ENCODE results near the gene FAM120A.

The FAM120A gene

DNA sequence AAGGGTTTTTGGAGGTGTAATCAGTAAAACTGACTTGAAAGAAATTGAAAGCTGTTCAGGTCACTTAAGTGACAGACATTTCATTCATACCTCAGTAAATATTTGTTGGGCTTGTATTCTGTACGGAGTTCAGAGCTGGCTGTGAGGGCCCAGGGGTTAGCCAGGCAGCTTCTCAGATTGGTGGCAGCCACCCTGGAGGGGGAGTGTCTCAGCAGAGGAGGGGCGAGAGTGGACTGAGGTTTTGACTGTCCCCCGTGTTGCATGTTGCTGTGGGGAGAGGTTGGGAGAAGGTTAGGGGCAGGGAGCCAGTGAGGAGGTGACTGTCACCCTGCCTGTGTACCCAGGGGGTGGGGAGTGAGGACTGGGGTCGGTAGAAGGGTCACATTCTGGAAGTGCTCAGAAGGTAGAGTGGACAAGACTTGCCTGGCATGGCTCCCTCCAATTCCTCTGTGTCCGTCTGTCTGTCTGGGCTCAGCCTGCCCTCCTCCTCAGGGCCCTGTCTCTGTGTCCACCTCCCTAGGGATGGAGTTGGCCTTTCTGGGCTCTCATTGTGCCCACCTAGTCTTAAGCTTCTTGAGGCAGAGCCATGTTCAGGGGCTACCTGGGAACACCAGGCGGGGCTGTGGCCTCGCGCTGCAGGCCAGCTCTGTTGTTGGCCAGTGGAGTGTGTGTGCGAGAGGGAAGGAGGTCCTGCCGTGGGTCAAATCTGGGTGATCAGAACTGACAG is 129.3 kb downstream of the FAM120A start:
- DNase-seq: no peak

DNA sequence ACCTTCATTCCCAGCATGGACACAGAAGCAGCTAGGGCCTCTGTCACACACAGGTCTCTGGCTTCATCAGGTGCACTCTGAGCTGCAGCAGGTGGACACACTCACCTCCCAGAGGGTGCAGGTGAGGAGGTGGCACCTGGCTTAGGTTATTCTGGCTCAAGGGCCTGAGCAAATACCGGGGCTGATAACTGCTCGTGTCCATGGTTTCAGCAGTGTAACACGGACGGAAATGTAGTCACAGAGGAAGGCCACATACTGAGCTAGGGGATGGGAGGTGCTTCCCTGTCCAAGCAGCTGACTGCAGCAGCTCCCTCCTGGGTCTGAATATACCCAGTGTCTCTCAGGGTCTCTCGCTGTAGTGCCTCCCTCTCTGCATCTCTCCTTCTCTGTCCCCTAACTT is 130.6 kb downstream of the FAM120A start:
- no peak for DNase-seq

DNA sequence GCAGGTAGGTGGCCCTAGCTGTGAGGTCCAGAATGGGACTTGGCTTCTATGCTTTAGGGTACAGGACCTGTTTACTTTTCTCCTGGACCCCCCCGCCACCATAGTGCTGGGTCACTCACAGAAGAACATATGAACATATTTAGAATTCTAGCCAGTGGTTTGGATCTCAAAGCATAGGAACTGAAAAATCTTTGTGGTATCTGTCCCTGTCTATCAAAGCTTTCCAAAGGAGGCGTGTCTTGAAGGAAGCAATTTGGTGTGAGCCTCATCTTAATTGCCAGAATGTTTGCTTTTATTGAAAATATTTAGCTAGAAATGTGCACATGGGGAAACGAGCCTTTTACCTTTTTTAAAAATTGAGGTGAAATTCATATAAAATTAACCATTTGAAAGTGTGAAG is 131.1 kb downstream of the FAM120A start:
- no peak for DNase-seq

DNA sequence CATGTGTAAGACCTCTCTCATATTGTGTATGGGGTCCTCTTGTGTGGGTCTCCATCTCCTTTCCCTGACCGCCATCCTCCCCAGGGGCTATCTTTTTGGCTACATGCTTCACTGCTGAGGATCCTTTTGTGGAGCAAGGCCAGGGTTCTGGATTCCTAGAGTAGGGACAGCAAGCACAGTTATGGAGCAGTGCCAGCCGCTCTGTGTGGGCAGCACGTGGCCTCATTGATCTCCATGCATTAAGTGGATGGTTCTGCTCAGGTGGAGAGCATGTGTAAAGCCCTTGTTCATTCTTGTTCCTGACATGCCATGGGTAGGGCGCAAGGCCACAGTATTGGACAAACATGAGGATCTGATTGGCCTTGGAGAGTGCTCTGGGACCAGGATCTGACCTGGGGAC is 133.8 kb downstream of the FAM120A start:
- no peak for DNase-seq

DNA sequence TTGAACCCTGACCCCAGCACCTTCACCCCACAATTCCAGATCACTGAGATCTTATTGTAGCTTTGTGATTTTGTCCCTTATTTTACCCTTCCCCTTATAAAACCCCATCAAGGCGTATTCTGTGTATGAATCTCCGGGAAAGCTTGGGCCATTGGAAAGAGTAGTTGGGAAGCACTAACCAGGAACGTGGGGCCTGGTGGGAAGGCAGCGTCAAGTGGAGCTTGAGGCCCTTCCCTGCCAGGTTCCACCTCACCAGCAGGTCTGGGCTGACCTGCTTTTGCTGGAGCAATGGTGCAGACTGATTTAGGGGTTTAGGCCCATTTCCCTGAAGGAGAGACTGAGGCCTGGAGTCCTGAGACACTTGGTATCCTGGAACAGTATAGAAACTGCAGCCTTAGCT is 134.2 kb downstream of the FAM120A start:
- no peak for DNase-seq

DNA sequence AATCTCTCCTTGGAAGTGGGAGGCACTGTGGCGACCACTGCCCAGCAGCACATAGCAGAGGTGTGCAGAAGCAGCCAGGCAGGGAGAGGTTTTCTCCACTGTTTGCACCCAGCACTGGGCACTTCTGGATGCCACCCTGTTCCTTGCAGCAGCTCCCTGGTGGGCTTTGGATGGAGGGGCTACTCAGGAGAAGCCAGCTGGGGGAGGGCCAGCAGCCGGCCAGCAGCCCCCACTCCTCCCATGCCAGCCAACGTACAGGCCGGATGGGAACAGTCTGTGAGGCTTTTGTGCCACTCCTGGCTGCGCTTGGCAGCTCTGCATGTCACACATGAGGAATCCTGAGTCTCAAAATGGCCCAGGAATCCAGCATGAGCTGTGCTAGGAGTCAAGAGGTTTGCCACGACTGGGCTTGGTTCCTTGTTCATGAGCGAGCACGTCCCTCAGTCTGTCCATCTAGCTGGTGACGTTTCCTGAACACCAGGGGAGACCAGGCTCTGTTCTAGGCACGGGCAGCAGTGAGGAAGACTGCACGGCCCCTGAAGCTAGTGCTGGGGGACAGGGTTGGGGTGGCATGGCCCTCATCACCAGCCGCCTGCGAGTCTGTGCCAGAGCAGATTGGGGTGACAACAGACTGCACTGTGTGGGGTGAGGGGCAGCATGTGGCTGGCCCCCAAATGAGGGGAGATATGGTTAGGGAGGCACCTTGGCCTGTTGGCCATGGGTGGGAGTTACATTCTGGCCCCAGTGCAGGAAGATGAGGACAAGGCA is 135.0 kb downstream of the FAM120A start:
- no peak for DNase-seq

DNA sequence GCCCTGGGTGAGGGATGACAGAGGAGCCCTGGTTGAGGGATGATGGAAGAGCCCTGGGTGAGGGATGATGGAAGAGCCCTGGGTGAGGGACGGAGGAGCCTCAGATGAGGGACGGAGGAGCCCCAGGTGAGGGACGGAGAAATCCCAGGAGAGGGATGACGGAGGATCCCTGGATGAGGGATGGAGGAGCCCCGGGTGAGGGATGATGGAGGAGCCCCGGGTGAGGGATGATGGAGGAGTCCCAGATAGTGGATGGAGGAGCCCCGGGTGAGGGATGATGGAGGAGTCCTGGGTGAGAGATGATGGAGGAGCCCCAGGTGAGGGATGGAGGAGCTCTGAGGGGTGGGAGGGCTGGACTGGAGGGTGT is 135.8 kb downstream of the FAM120A start:
- DNase-seq: no peak

DNA sequence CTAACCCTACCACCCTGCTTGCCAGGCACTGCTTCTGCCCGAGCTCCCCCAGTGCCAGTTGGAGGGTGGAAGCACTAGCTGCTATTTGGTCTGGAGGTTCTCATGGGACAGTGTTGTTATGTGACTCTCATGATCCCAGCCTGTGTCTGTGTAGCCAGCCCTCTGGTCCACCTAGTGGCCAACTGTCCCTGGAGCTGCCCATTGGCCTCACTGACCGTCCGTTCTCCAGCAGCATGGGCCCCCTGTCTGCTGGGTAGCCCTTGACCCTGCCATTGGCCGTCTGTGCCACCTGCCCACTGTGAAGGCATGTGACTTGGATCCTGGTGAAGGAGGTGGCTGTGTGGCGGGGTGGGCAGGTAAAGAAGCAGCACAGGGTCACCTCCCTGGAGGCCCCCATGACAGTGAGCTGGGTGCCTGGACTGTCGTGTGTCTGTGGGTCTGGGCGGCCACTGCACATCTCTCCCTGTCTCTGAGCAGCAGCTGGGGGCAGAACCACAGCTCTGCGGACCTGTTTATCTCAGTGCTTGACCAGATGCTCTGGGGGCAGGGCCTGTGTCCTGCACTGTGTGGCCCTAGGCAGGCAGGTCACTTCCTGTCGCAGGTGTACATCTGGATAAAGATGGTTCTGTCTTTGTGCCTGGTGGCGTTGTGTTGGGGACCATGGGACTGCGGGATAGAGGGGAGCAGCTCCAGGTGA is 136.3 kb downstream of the FAM120A start:
- no peak for DNase-seq

DNA sequence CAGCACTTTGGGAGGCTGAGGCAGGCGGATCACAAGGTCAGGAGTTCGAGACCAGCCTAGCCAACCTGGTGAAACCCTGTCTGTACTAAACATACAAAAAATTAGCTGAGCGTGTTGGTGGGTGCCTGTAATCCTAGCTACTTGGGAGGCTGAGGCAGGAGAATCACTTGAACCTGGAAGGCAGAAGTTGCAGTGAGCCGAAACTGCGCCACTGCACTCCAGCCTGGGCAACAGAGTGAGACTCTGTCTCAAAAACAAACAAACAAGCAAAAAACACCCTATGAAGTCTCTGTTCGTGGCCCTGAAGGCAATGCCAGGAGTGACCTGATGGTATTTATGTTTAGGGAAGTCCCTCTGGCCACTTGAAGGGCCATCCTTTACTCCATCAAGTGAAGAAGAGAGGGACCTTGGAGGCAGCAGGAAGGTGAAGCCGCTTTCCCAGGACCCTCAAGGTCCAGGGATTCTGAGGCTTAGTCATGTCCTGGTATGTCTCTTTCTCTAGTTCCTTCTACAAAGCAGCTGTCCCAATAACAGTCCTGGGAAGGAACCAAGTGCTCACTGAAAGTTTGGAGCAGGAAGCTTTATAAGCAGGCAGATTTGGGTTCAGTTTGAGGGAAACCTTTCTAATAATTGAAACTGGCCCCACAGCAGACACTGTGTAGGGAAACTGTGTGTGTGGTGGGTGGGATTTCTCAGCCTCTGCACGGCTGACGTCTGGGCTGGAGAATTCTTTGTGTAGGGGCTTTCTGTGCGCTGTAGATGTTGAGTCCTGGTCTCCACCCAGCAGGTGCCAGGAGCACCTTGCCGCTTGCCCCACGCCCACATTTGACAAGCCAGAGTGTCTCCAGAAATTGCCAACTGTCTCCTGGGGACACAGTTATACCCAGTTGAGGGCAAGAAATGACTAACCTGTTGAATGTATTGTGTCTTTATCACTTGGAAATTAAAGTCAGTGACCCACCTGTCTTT is 137.4 kb downstream of the FAM120A start:
- DNase-seq: no peak

DNA sequence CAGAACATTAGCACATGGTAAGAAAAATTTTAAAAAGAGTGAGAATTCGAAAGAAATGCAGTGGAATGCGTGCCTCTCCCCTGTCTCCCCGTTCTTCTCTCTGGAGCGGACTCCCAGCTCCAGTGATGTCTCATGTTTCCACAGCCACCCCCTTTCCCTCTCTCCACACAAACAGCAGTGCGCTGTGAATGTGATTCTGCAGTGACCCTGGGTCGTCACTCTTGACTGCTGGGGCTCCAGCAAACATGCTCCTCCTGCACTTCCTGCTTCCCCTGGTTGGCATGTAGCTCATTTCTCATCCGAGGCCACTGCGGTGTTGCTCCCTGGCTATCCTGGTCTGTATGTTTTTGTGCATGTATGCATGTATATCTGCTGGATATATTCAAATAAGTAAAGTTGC is 138.2 kb downstream of the FAM120A start:
- DNase-seq: no peak

DNA sequence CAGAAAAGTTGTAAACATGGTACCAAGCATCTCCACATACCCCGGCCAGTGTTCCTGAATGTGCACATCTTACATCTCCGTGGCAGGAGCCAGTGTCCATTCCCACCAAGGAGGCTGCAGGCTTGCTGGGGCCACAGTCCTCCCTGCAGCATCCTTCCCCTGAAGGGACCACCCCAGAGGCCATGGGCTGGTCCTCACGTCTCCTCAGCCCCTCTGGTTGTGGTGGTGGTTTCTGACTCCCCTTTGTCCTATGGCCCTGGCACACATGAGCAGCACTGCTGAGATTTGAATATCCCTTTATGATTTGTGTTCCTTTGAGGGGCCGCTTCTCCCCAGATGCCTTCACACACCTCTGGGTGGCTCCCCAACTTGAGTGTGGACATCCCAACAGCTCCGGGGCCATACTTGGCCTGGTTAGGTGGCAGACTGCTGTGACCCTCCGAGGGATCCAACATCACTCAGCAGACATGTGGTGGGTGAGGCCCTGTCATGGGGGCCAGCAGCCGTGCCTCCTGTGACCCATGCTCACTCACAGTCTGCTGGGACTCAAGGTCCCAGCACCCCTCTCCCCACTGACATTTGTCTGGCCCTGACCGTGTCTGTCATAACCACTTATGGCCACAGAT is 139.2 kb downstream of the FAM120A start:
- no peak for DNase-seq

DNA sequence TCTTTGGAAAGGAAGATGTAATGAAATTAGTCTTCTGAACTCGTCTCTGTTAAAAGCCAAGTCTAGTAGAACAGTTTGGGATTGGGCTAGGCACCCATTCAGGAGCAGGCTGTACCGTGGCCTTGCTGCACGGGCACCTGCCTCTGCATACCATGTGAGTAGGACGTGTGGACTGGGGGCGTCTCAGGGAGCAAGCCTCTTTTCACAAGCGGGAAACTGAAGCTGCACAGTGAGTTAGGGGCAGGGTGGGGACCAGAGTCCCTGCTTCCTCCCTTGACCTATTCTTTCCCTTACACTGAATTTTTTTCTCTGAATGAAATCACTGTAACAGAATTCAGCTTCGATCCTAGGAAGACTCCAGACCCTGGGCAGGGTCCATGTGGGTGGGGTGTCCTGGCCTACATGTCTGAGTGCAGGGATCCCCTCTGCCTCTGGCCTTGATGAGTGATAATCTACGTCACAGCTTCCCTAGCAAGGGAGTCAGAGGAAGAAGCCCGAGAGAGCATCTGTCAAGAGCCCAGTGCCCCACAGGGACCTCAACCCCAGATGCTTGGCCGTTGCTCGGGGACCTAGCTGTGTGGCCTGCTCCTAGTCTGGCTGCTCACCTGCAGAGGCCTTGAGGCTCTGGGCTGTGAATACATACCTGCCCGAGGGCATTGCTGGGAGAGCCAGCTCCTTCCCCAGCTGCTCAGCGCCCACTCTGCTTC is 140.0 kb downstream of the FAM120A start:
- no peak for DNase-seq

DNA sequence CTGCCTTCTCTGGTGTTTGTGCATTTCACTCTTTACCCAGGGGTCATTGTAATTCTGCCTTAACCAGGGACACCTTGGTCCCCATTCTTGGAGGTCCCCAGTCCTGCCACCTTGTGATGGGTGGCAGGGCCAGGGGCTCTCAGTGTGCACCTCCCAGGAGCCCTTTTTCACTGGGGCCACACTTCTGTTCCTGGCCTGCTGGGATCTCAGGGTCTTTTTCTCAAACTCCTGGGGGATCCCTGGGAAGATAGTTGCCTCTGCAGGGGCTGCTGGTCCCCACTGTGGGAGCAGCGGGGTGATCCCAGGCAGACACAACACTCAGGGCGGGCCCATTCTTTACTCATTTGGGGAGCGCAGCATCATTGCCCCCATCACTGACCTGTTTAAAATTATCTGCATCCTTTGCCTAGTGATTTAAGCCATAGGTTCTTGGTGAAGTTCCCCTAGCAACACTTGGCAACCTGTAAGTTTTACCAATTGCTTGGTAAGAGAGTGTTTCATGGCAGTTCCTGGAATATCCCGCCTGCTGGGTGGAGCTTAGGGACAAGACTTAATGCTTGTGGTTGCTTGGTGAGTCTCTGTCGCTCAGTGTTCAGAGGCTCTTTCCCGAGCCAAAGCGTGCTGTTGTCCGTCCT is 140.6 kb downstream of the FAM120A start:
- no peak for DNase-seq

DNA sequence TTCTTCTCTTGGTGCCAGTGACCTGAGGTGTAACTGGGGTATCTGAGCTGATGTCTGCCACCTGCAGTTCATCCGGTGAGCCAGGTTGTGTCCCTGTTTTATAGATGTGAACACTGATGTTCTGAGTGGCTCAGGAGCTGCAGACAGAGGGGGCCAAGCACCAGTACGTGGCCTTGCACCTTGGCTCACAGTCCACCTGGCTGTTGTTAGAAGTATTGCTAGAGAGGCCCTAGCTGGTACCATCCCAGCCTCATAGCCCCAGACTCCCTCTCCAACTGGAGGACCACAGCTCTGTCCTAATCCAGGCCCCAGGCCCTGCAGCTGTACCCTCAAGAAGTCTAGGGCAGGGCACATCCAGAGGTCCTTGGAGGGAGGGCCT is 141.1 kb downstream of the FAM120A start:
- DNase-seq: no peak

DNA sequence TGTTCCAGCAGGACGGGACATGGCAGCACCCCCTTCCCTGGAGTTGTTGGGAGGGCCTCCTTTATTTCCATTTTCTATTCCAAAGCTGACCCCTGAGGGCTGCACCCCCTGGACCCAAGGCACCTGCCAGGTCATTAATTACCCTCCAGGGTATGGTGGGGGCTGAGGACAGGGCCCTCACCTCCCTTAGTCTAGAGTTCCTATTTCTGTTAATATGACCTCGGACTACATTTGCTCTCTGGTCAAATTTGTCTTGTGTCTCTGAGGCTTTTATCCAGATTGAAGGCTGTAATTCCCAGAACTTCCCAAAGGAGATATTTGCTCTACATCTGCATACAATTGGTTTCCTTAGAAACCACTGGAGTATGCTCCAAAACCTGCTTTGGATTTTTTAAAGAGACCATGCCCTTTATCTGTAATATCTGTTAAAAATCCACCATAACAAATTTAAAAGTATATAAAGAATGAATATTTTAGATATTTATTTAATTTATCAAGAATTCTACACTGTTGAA is 141.7 kb downstream of the FAM120A start:
- DNase-seq: no peak

DNA sequence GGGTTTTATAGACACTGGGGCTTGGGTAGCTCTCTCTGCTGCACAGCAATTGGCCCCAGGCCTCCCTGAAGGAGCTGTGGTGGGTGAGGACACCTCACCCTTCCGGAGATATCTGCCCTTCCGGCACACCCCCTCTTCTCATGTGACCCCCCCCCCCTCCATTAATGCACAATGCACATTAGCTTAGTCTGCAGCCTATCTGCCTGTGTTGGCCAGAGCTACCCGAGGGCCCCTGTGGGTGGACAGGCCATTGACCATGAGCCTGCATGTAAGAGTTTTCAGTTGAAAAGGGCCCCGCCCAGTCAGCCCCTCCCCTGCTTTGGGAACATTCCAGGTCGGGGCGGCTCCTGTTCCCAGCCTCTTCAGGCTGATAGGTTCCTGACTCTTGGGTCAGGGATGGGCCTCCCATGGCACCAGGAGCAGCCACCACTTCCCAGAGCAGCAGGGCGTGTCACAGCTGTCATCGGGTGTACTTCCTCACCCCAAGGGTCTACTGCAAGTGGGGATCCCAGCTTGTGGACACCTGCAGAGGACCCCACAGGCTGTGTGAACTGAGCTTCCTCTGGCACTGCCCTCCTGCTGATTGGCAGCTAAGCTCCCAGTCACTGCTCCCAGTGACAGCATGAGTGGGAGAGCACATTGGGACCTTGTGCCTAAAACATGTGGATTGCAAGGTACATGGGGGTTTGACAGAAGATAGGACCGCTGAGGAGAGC is 142.7 kb downstream of the FAM120A start:
- no peak for DNase-seq

DNA sequence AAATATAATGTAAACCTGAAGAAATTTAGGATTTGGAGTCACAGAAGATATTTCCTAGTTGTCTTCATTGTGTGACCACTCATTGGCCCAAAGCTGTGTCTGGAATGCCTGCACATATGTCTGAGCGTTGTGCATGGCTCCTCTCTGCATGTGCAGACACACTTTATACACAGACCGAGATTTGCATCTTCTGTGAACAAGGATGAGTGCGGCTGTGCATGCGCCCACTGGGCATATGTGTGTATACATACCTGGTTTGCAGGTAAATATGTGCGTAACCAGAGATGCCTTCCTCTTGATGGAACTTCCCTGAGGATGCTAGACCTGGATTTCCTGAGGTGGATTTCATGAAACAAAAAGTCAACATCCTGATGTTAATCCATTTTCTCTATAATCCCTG is 144.0 kb downstream of the FAM120A start:
- no peak for DNase-seq

DNA sequence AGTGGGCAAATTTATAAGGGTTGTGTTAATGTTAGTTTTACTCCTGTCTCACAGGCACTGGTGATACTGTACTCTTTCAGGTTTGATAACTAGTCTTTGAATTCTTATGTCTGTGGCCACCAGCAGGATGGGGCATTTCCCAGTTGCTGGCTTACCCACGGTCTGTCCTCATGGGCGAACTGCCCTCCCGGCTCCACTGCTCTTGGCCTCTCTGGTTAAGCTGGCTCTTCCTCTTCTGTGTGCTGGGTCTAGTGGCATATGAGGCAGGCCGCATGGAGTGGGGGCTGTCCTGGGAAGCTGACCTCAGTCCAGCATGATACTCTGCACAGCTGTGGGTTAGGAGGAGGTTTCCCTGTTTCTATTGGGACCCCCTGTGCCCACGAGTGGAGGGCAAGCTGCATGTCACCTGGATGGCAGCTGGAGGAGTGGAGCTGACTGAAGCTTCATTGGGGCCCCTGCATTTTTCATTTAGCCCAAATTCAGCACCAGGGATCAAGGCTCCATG is 144.4 kb downstream of the FAM120A start:
- no peak for DNase-seq

DNA sequence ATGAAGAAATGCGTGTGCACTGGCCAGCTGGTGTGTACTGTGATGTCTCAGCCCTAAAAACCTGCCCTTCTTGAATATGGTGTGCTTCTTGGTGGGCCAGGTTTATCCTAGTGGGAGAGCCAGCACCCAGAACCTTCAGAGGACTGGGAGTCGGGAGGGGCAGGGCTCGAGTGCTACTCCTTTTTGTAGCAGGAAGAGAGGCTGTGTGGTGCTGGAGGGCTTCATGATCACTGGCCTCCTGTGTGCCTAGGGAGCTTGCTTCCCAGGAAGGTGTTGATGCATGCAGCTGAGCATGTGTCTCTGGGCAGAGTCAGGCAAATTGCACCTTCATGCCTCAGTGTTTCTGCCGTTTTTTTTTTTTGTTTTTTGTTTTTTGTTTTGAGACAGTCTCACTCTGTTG is 144.9 kb downstream of the FAM120A start:
- no peak for DNase-seq

DNA sequence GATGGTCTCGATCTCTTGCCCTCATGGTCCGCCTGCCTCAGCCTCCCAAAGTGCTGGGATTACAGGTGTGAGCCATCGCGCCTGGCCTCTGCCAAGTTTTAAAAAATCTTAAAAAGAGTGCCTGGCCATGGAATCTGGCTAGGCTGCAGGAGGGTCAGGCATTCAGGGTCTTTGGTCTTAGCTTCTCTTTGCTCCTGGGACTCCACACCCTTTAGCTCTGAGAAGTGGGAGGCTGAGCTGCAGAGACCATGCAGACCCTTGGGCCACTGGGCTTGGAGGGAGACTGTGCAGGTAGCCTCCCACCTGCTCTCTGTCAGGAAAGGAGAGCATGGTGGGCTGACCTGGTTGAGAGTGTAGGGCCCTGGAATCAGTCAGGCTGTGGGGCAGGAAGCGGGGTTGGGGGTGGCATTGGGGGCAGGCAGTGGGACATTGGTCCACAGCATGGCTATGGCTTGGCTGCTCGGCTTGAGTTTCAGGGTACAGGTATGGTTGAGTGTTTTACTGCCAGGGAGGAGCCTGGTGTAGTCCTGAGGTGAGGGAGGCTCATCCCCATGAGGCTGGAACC is 145.7 kb downstream of the FAM120A start:
- DNase-seq: no peak

All from effector CD4-positive, alpha-beta T cell (primary cell).